HCT116 (cell line): ENCODE data around the gene STARD5. TPM values are rescaled to one million over a fixed set of nuclear protein-coding genes. Genes with fewer than 3 reads are reported as not detected.

Experiments used
- ATAC-seq: fragments of 200-7000 bp; cut with Tn5 transposase; 2 replicates; pipeline ENCODE4 v1.9.1; 2020; ENCODE audit warnings: mild to moderate bottlenecking, moderate library complexity
- BruUV-seq: library from RNA; stranded (reverse); fragments of 400-500 nt; replicated peaks from 2 replicates; lab custom pipeline; 2021; lab: Mats Ljungman, UMichigan
- CTCF ChIA-PET: fragments of 300-600 bp; sonication (Branson Sonifier 250); formaldehyde crosslinking; loops from one replicate; lab custom pipeline; 2021; ENCODE audit warnings: antibody characterized with exemption; lab: Charles Lee
- POLR2A ChIA-PET: fragments of 300-600, 350-600 bp; sonication (Branson Sonifier 250); formaldehyde crosslinking; loops from one replicate; lab custom pipeline; 2021; ENCODE audit warnings: antibody characterized with exemption; lab: Charles Lee
- RAD21 ChIA-PET, 2 experiments: fragments of 300-600 bp; sonication (Branson Sonifier 250); formaldehyde crosslinking; loops; one replicate each; lab custom pipeline; 2023; ENCODE audit warnings: low total read pairs in 2 of 2; ENCODE audit not compliant: uncharacterized antibody in 2 of 2, unreplicated experiment in 2 of 2, low non-redundant PET in 1 of 2; lab: Charles Lee
- DNase-seq: peaks from one replicate; pipeline ENCODE4 v3.0.0-alpha.2; 2010; ENCODE audit warnings: low read depth, low spot score
- H2AFZ ChIP-seq: fragments of 200-600 bp; shearing (Covaris generic), sonication (generic); 2 replicates; pipeline ENCODE4 v1.6.1; 2017; ENCODE audit warnings: low read depth, mixed run types, mixed read lengths, antibody characterized with exemption, low read length; ENCODE audit not compliant: poor library complexity, severe bottlenecking
- H3K27ac ChIP-seq: 2 replicates; pipeline ENCODE4 v1.5.1; 2012; ENCODE audit warnings: low read depth, low read length
- H3K27me3 ChIP-seq: fragments of 200-600 bp; sonication (generic); 2 replicates; pipeline ENCODE4 v1.6.1; 2016; ENCODE audit warnings: mixed run types, low read length, mixed read lengths; ENCODE audit not compliant: insufficient read depth
- H3K36me3 ChIP-seq, 2 experiments: fragments of 200-500 bp in 1 of 2; fragments of 200-600 bp in 1 of 2; sonication (Bioruptor generic) in 1 of 2; sonication (generic) in 1 of 2; 2 replicates each; pipeline versions ENCODE4 v1.5.1 to v1.6.1; 2014 to 2016; ENCODE audit warnings: low read length in 2 of 2, inconsistent platforms in 1 of 2, mixed read lengths in 1 of 2, mixed run types in 1 of 2; ENCODE audit not compliant: insufficient read depth in 2 of 2, control insufficient read depth in 1 of 2
- H3K4me1 ChIP-seq, 2 experiments: fragments of 200-600 bp in 1 of 2; sonication (generic) in 1 of 2; 2 replicates each; pipeline versions ENCODE4 v1.5.1 to v1.6.1; 2012 to 2017; ENCODE audit warnings: low read length in 2 of 2, inconsistent platforms in 1 of 2, mild to moderate bottlenecking in 1 of 2, mixed read lengths in 1 of 2, mixed run types in 1 of 2, moderate library complexity in 1 of 2; ENCODE audit not compliant: insufficient read depth in 2 of 2, control insufficient read depth in 1 of 2
- H3K4me2 ChIP-seq: fragments of 200-600 bp; sonication (generic); 2 replicates; pipeline ENCODE4 v1.6.1; 2017; ENCODE audit warnings: mixed run types, low read length, mixed read lengths
- H3K4me3 ChIP-seq, 2 experiments: fragments of 200-600 bp in 1 of 2; sonication (generic) in 1 of 2; replicated peaks in 1 of 2; 2 replicates each; pipeline ENCODE4 v1.5.1; 2011 to 2016; ENCODE audit warnings: low read length in 2 of 2, control low read depth in 1 of 2, low read depth in 1 of 2, mild to moderate bottlenecking in 1 of 2, mixed read lengths in 1 of 2, mixed run types in 1 of 2
- H3K79me2 ChIP-seq: fragments of 200-600 bp; sonication (generic); 2 replicates; pipeline ENCODE4 v1.6.1; 2017; ENCODE audit warnings: mild to moderate bottlenecking, mixed run types, low read length, moderate library complexity, mixed read lengths; ENCODE audit not compliant: insufficient read depth
- H3K9ac ChIP-seq: fragments of 200-600 bp; sonication (generic); 2 replicates; pipeline ENCODE4 v1.6.1; 2016; ENCODE audit warnings: low read length, mixed read lengths
- H3K9me2 ChIP-seq: fragments of 200-600 bp; sonication (generic), shearing (Covaris generic); 2 replicates; pipeline ENCODE4 v1.6.1; 2017; ENCODE audit warnings: mixed run types, mild to moderate bottlenecking, moderate library complexity; ENCODE audit not compliant: insufficient read depth
- H3K9me3 ChIP-seq, 2 experiments: fragments of 200-500 bp in 1 of 2; fragments of 200-600 bp in 1 of 2; sonication (Bioruptor generic) in 1 of 2; sonication (generic) in 1 of 2; 2 replicates each; pipeline ENCODE4 v1.6.1; 2014 to 2017; ENCODE audit warnings: low read length in 2 of 2, mixed read lengths in 2 of 2, inconsistent platforms in 1 of 2, low read depth in 1 of 2, mild to moderate bottlenecking in 1 of 2, mixed run types in 1 of 2, moderate library complexity in 1 of 2; ENCODE audit not compliant: control insufficient read depth in 1 of 2, insufficient read depth in 1 of 2
- H4K20me1 ChIP-seq: fragments of 200-600 bp; sonication (generic), shearing (Covaris generic); 2 replicates; pipeline ENCODE4 v1.6.1; 2017; ENCODE audit warnings: mixed run types, mild to moderate bottlenecking, moderate library complexity; ENCODE audit not compliant: insufficient read depth
- ATF3 ChIP-seq: IDR thresholded peaks from 2 replicates; pipeline ENCODE4 v1.6.1; 2012
- CBX3 ChIP-seq: IDR thresholded peaks from 2 replicates; pipeline ENCODE4 v1.6.1; 2012; ENCODE audit warnings: low read depth
- ELF1 ChIP-seq: IDR thresholded peaks from 2 replicates; pipeline ENCODE4 v1.6.1; 2012; ENCODE audit warnings: low read depth, borderline replicate concordance
- ZFX ChIP-seq: fragments of 450-650 bp; IDR thresholded peaks from 2 replicates; pipeline ENCODE4 v1.6.1; 2017
- intact Hi-C: fragments of 100-400 bp; cut with micrococcal nuclease; formaldehyde crosslinking; loops from 2 replicates; pipeline ENCODE4 v1.10.0; 2022
- total RNA-seq: library from RNA; stranded (reverse); gene quantifications from one replicate; pipeline ENCODE4 v1.2.1, GENCODE V29; 2021; ENCODE audit not compliant: unreplicated experiment
- TF ChIP-seq, protein P1 (sequence below): IDR thresholded peaks from 2 replicates; pipeline ENCODE4 v1.6.1; 2012; ENCODE audit warnings: low read depth
- TF ChIP-seq, protein P2 (sequence below): IDR thresholded peaks from 2 replicates; pipeline ENCODE4 v1.6.1; 2012
- TF ChIP-seq, protein P3 (sequence below): IDR thresholded peaks from 2 replicates; pipeline ENCODE4 v1.6.1; 2011; ENCODE audit warnings: mild to moderate bottlenecking, low read length, moderate library complexity; ENCODE audit not compliant: insufficient replicate concordance; ENCODE audit errors: extremely low read depth

STARD5 gene
- total RNA-seq, 1 experiment from 2014 or later, result 4.0 TPM

GRCh38 chr15:81330366-81331090 is 6.6 kb upstream of the STARD5 start:
- no peaks in the 10 kb centered on the region for H3K79me2 ChIP-seq
- no peak overlapping the region for H3K27ac ChIP-seq
- no peaks in the 10 kb centered on the region for H4K20me1 ChIP-seq
- no peak overlapping the region for H3K9ac ChIP-seq
- H3K4me2 ChIP-seq, result no peak overlapping the region
- ATAC-seq (no peak), DNase-seq (no peak)
- BruUV-seq, result no TSS peak
- no peaks in the 10 kb centered on the region for H3K27me3 ChIP-seq
- ChIA-PET POLR2A (no interaction called here), RAD21 (no interaction called here), CTCF (interaction anchor here (1.0 to 1.5 kb wide), 2 partner anchors 13 to 64 kb away, joined by 3 read pairs; no protein-coding TSS in a partner anchor)
- H3K4me3 ChIP-seq, result no peak overlapping the region
- H3K36me3 ChIP-seq, result no peaks in the 10 kb centered on the region
- no peaks in the 10 kb centered on the region for H3K9me2 ChIP-seq
- intact Hi-C loops, result no loop called here
- no peak overlapping the region for H2AFZ ChIP-seq
- H3K9me3 ChIP-seq, result no peaks in the 10 kb centered on the region
- TF ChIP-seq CBX3 (no peak), ZFX (no peak), ELF1 (no peak), ATF3 (no peak)
- TF ChIP-seq, protein P1, sequence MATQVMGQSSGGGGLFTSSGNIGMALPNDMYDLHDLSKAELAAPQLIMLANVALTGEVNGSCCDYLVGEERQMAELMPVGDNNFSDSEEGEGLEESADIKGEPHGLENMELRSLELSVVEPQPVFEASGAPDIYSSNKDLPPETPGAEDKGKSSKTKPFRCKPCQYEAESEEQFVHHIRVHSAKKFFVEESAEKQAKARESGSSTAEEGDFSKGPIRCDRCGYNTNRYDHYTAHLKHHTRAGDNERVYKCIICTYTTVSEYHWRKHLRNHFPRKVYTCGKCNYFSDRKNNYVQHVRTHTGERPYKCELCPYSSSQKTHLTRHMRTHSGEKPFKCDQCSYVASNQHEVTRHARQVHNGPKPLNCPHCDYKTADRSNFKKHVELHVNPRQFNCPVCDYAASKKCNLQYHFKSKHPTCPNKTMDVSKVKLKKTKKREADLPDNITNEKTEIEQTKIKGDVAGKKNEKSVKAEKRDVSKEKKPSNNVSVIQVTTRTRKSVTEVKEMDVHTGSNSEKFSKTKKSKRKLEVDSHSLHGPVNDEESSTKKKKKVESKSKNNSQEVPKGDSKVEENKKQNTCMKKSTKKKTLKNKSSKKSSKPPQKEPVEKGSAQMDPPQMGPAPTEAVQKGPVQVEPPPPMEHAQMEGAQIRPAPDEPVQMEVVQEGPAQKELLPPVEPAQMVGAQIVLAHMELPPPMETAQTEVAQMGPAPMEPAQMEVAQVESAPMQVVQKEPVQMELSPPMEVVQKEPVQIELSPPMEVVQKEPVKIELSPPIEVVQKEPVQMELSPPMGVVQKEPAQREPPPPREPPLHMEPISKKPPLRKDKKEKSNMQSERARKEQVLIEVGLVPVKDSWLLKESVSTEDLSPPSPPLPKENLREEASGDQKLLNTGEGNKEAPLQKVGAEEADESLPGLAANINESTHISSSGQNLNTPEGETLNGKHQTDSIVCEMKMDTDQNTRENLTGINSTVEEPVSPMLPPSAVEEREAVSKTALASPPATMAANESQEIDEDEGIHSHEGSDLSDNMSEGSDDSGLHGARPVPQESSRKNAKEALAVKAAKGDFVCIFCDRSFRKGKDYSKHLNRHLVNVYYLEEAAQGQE, result no peak
- TF ChIP-seq, protein P2, sequence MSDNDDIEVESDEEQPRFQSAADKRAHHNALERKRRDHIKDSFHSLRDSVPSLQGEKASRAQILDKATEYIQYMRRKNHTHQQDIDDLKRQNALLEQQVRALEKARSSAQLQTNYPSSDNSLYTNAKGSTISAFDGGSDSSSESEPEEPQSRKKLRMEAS, result no peak
- TF ChIP-seq, protein P3, sequence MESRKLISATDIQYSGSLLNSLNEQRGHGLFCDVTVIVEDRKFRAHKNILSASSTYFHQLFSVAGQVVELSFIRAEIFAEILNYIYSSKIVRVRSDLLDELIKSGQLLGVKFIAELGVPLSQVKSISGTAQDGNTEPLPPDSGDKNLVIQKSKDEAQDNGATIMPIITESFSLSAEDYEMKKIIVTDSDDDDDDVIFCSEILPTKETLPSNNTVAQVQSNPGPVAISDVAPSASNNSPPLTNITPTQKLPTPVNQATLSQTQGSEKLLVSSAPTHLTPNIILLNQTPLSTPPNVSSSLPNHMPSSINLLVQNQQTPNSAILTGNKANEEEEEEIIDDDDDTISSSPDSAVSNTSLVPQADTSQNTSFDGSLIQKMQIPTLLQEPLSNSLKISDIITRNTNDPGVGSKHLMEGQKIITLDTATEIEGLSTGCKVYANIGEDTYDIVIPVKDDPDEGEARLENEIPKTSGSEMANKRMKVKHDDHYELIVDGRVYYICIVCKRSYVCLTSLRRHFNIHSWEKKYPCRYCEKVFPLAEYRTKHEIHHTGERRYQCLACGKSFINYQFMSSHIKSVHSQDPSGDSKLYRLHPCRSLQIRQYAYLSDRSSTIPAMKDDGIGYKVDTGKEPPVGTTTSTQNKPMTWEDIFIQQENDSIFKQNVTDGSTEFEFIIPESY, result no peak
- no peaks in the 10 kb centered on the region for H3K4me1 ChIP-seq
